ENCODE data around the gene MRPL24.

The MRPL24 gene

GRCh38 chr1:156690675-156691036, 50.2 kb downstream of the MRPL24 start:
- peak overlapping the region; percentile 31 for H3K56ac ChIP-seq (ENCODE audit: low read length)
- no peak overlapping the region for H3K9ac ChIP-seq (ENCODE audit: low read length)
- no peak overlapping the region for H4K5ac ChIP-seq (ENCODE audit: low read length)
- H3K79me2 ChIP-seq (ENCODE audit: control insufficient read depth, insufficient read depth, low read length), result no peaks in the 10 kb centered on the region
- no peak overlapping the region for H2BK15ac ChIP-seq (replicated peaks; ENCODE audit: low read depth)
- no peaks in the 10 kb centered on the region for H3K36me3 ChIP-seq (ENCODE audit: control insufficient read depth, insufficient read depth, low read length)
- H2BK5ac ChIP-seq (ENCODE audit: low read length), result no peak overlapping the region
- no peak overlapping the region for H3K4me3 ChIP-seq (ENCODE audit: low read length)
- H3K4ac ChIP-seq (ENCODE audit: low read depth, low read length), result no peak overlapping the region
- H2BK120ac ChIP-seq (ENCODE audit: low read depth, low read length), result no peak overlapping the region
- no peaks in the 10 kb centered on the region for H3K79me1 ChIP-seq (ENCODE audit: low read length)
- no CpG with 5 or more reads among the region's 8 CpGs for WGBS (ENCODE audit: extremely low coverage, insufficient coverage, low lambda C conversion rate)
- no peak overlapping the region for H4K8ac ChIP-seq (ENCODE audit: low read depth, low read length)
- no peak overlapping the region for H3K27ac ChIP-seq (ENCODE audit: low read depth, low read length)
- H3K4me1 ChIP-seq (ENCODE audit: control insufficient read depth, low read depth, low read length), result peaks cover 31% of the 10 kb centered on the region
- H3K27me3 ChIP-seq (ENCODE audit: insufficient read depth, low read length, poor library complexity), result no peaks in the 10 kb centered on the region
- peak overlapping the region; percentile 4 for H3K18ac ChIP-seq (ENCODE audit: low read length)
- no peak overlapping the region for H2AK5ac ChIP-seq (ENCODE audit: low read length)
- no peak overlapping the region for H3K4me2 ChIP-seq (ENCODE audit: low read length)
- DNase-seq, result no peak
- H3K23ac ChIP-seq (ENCODE audit: low read length), result no peak overlapping the region

- Histone ChIP-seq H3K4me3 (ENCODE audit: low read length) (no peak overlapping the region), H3K4me1 (ENCODE audit: control insufficient read depth, low read depth, low read length) (peaks cover 31% of the 10 kb centered on the region), H3K9ac (ENCODE audit: low read length) (peak overlapping the region; percentile 52), H2BK120ac (ENCODE audit: low read depth, low read length) (no peak overlapping the region), H3K23ac (ENCODE audit: low read length) (no peak overlapping the region), H4K8ac (ENCODE audit: low read depth, low read length) (no peak overlapping the region), H3K27ac (ENCODE audit: low read depth, low read length) (no peak overlapping the region), H3K56ac (ENCODE audit: low read length) (peak overlapping the region; percentile 70), H3K79me2 (ENCODE audit: control insufficient read depth, insufficient read depth, low read length) (no peaks in the 10 kb centered on the region), H2BK15ac (replicated peaks; ENCODE audit: low read depth) (no peak overlapping the region), H3K36me3 (ENCODE audit: control insufficient read depth, insufficient read depth, low read length) (no peaks in the 10 kb centered on the region), H2BK5ac (ENCODE audit: low read length) (no peak overlapping the region), H4K5ac (ENCODE audit: low read length) (no peak overlapping the region), H2AK5ac (ENCODE audit: low read length) (no peak overlapping the region), H3K4me2 (ENCODE audit: low read length) (peak overlapping the region; percentile 30), H3K4ac (ENCODE audit: low read depth, low read length) (no peak overlapping the region), H3K27me3 (ENCODE audit: insufficient read depth, low read length, poor library complexity) (no peaks in the 10 kb centered on the region), H3K79me1 (ENCODE audit: low read length) (no peaks in the 10 kb centered on the region), H3K18ac (ENCODE audit: low read length) (no peak overlapping the region)
- WGBS (ENCODE audit: extremely low coverage, insufficient coverage, low lambda C conversion rate), result no CpG with 5 or more reads among the region's 10 CpGs
- peak; percentile 63 for DNase-seq
Measured at GRCh38 chr1:156689953-156690674, 50.8 kb downstream of the MRPL24 start.

- Histone ChIP-seq H2AK5ac (ENCODE audit: low read length) (no peak overlapping the region), H3K4me3 (ENCODE audit: low read length) (no peak overlapping the region)
- no CpG with 5 or more reads among the region's 23 CpGs for WGBS (ENCODE audit: extremely low coverage, insufficient coverage, low lambda C conversion rate)
Measured at GRCh38 chr1:156689035-156689952, 51.6 kb downstream of the MRPL24 start.

More at GRCh38 chr1:156689035-156689952, 51.6 kb downstream of the MRPL24 start:
- Histone ChIP-seq H2BK120ac (ENCODE audit: low read depth, low read length) (no peak overlapping the region), H3K4me1 (ENCODE audit: control insufficient read depth, low read depth, low read length) (peaks cover 28% of the 10 kb centered on the region), H3K56ac (ENCODE audit: low read length) (peak overlapping the region; percentile 76), H3K9ac (ENCODE audit: low read length) (peak overlapping the region; percentile 52), H2BK15ac (replicated peaks; ENCODE audit: low read depth) (no peak overlapping the region), H3K18ac (ENCODE audit: low read length) (no peak overlapping the region), H4K8ac (ENCODE audit: low read depth, low read length) (no peak overlapping the region), H3K4ac (ENCODE audit: low read depth, low read length) (peak overlapping the region; percentile 10), H3K27ac (ENCODE audit: low read depth, low read length) (no peak overlapping the region), H3K4me2 (ENCODE audit: low read length) (peak overlapping the region; percentile 30), H3K79me2 (ENCODE audit: control insufficient read depth, insufficient read depth, low read length) (no peaks in the 10 kb centered on the region), H3K79me1 (ENCODE audit: low read length) (no peaks in the 10 kb centered on the region), H4K5ac (ENCODE audit: low read length) (no peak overlapping the region), H2BK5ac (ENCODE audit: low read length) (no peak overlapping the region), H3K36me3 (ENCODE audit: control insufficient read depth, insufficient read depth, low read length) (no peaks in the 10 kb centered on the region), H3K23ac (ENCODE audit: low read length) (no peak overlapping the region), H3K27me3 (ENCODE audit: insufficient read depth, low read length, poor library complexity) (no peaks in the 10 kb centered on the region)
- peak; percentile 93 for DNase-seq

All from mesendoderm (in vitro differentiated cells).